Measurements from ENCODE around the gene SLC22A15. TPM values are rescaled to one million over a fixed set of nuclear protein-coding genes. Genes with fewer than 3 reads are reported as not detected.

The SLC22A15 gene
- polyA plus RNA-seq, 3 donors = 3.2 to 33.4 (median 4.5) TPM

DNA sequence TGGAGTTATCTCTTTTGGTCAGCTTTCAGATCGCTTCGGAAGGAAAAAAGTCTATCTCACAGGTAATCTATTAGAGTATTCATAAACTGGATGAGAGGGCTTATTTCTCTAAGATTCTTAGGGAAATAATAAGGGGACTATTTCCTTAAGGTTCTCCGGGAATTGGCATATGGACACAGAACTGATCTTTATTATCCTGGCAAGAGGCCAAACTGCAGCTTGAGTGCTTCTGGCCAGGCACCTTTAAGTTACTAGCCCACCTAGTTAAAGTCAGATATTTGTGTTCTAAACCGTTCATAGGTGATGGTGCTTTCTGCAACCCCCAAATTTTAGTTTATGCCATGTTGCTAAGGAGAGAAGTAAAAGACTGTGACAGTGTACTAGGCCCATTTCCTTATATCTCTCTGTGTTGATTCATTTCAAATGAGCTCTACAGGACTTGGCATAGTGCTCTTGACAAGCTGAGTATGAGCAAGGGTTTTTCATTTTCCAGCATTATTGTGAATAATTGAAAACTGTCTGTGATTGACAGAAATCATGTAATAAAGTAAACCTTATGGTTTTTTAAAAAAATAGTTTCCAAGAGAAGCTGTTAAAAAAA is 43.4 kb downstream of the SLC22A15 start:
- no peak overlapping the region for H3K4me3 ChIP-seq (replicated peaks in 1 of 3; ENCODE audit: low read depth in 2 of 3, low read length in 3 of 3)
- H3K27me3 ChIP-seq (ENCODE audit: control insufficient read depth in 2 of 2, insufficient read depth in 2 of 2, low read length in 2 of 2) = no peaks in the 10 kb centered on the region
- no peak for DNase-seq

DNA sequence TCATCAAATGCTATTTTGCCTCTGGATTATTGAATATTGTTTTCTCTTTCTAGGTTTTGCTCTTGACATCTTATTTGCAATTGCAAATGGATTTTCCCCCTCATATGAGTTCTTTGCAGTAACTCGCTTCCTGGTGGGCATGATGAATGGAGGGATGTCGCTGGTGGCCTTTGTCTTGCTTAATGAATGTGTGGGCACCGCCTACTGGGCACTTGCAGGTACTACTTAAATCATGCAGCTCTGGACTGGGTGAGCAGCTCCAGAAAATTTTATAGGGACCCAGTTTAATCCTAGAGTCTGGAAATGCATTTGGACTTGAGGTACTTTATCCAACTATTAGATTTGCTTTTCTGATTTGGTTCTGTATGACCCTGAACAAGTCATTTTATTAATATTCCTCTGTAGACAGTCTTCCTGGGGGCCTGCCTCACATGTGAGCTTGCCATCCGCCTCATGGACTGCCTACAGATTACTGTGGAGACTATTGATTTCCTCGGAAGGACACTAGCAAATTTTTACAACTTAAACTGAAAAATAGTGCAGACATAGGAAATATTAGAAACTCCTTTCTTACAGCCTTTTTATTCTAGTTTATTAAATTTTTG is 44.5 kb downstream of the SLC22A15 start:
- H2AFZ ChIP-seq (ENCODE audit: insufficient read depth, low read depth, low read length, poor library complexity, severe bottlenecking) = no peak overlapping the region
- 26% methylated on average over 3 of the region's 5 CpGs for WGBS (ENCODE audit: insufficient coverage)
- TF ChIP-seq, protein P1, sequence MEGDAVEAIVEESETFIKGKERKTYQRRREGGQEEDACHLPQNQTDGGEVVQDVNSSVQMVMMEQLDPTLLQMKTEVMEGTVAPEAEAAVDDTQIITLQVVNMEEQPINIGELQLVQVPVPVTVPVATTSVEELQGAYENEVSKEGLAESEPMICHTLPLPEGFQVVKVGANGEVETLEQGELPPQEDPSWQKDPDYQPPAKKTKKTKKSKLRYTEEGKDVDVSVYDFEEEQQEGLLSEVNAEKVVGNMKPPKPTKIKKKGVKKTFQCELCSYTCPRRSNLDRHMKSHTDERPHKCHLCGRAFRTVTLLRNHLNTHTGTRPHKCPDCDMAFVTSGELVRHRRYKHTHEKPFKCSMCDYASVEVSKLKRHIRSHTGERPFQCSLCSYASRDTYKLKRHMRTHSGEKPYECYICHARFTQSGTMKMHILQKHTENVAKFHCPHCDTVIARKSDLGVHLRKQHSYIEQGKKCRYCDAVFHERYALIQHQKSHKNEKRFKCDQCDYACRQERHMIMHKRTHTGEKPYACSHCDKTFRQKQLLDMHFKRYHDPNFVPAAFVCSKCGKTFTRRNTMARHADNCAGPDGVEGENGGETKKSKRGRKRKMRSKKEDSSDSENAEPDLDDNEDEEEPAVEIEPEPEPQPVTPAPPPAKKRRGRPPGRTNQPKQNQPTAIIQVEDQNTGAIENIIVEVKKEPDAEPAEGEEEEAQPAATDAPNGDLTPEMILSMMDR (IDR thresholded peaks at IDR 0.05) = peak; percentile 82
- H3K4me2 ChIP-seq (replicated peaks; ENCODE audit: extremely low read depth, low read length, poor library complexity, severe bottlenecking) = no peak overlapping the region
- H3K4me1 Mint-ChIP-seq = peaks cover 24% of the 10 kb centered on the region
- H3K27me3 Mint-ChIP-seq (ENCODE audit: low read depth in 3 of 3) = no peaks in the 10 kb centered on the region
- H3K36me3 Mint-ChIP-seq = peaks cover 59 to 76% of the 10 kb centered on the region in 2 donors
- H3K27me3 ChIP-seq (ENCODE audit: control insufficient read depth in 2 of 2, insufficient read depth in 2 of 2, low read length in 2 of 2) = no peaks in the 10 kb centered on the region
- H3K79me2 ChIP-seq (ENCODE audit: insufficient read depth, low read length) = peaks cover 96% of the 10 kb centered on the region
- H3K27ac Mint-ChIP-seq = no peak overlapping the region
- peaks cover 63 to 92% of the 10 kb centered on the region in 2 donors for H3K36me3 ChIP-seq (replicated peaks in 1 of 2; ENCODE audit: control insufficient read depth in 1 of 2, insufficient read depth in 2 of 2, low read length in 2 of 2)
- H3K9ac ChIP-seq (ENCODE audit: insufficient read depth, low read length, poor library complexity, severe bottlenecking) = no peak overlapping the region
- peaks cover 0 to 2% (median 0%) of the 10 kb centered on the region in 7 donors for H3K9me3 Mint-ChIP-seq
- no peak overlapping the region for H3K4me3 Mint-ChIP-seq
- intact Hi-C loops (cut with micrococcal nuclease) = no loop called here
- H3K4me1 ChIP-seq (ENCODE audit: control insufficient read depth in 1 of 2, insufficient read depth in 2 of 2, low read length in 2 of 2) = no peaks in the 10 kb centered on the region
- DNase-seq = peak; percentile 33 to 58 (median 57)
- no peaks in the 10 kb centered on the region for H3K9me3 ChIP-seq (replicated peaks in 1 of 2; ENCODE audit: control insufficient read depth in 1 of 2, insufficient read depth in 1 of 2, low read length in 2 of 2)
- H3K27ac ChIP-seq (ENCODE audit: low read depth in 1 of 2, low read length in 2 of 2) = no peak overlapping the region
- peaks cover 98% of the 10 kb centered on the region for H4K20me1 ChIP-seq (ENCODE audit: insufficient read depth, low read length)
- no peak overlapping the region for H3K4me3 ChIP-seq (replicated peaks in 1 of 3; ENCODE audit: low read depth in 2 of 3, low read length in 3 of 3)

More for the DNA sequence above, 43.4 kb downstream of the SLC22A15 start:
- Histone ChIP-seq H3K27ac (ENCODE audit: low read depth in 1 of 2, low read length in 2 of 2) (peak overlapping the region in 1 of 2 donors; percentile 17), H4K20me1 (ENCODE audit: insufficient read depth, low read length) (peaks cover 98% of the 10 kb centered on the region), H3K79me2 (ENCODE audit: insufficient read depth, low read length) (peaks cover 96% of the 10 kb centered on the region), H3K9ac (ENCODE audit: insufficient read depth, low read length, poor library complexity, severe bottlenecking) (no peak overlapping the region), H3K4me1 (ENCODE audit: control insufficient read depth in 1 of 2, insufficient read depth in 2 of 2, low read length in 2 of 2) (no peaks in the 10 kb centered on the region), H3K36me3 (replicated peaks in 1 of 2; ENCODE audit: control insufficient read depth in 1 of 2, insufficient read depth in 2 of 2, low read length in 2 of 2) (peaks cover 53 to 90% of the 10 kb centered on the region in 2 donors), H3K9me3 (replicated peaks in 1 of 2; ENCODE audit: control insufficient read depth in 1 of 2, insufficient read depth in 1 of 2, low read length in 2 of 2) (no peaks in the 10 kb centered on the region), H3K4me2 (replicated peaks; ENCODE audit: extremely low read depth, low read length, poor library complexity, severe bottlenecking) (no peak overlapping the region), H2AFZ (ENCODE audit: insufficient read depth, low read depth, low read length, poor library complexity, severe bottlenecking) (no peak overlapping the region)
- intact Hi-C loops (cut with micrococcal nuclease) = no loop called here
- peaks cover 26% of the 10 kb centered on the region for H3K4me1 Mint-ChIP-seq
- no CpG with 5 or more reads among the region's 4 CpGs for WGBS (ENCODE audit: insufficient coverage)
- TF ChIP-seq, protein P1 (IDR thresholded peaks at IDR 0.05) = no peak
- no peaks in the 10 kb centered on the region for H3K27me3 Mint-ChIP-seq (ENCODE audit: low read depth in 3 of 3)
- H3K4me3 Mint-ChIP-seq = no peak overlapping the region
- peak overlapping the region in 1 of 7 donors; percentile 75 for H3K27ac Mint-ChIP-seq
- H3K36me3 Mint-ChIP-seq = peaks cover 57 to 78% of the 10 kb centered on the region in 2 donors
- H3K9me3 Mint-ChIP-seq = peaks cover 0 to 2% (median 0%) of the 10 kb centered on the region in 7 donors
